ENCODE results near the gene CFAP58. TPM values are rescaled to one million over a fixed set of nuclear protein-coding genes. Genes with fewer than 3 reads are reported as not detected.

CFAP58 gene
- total and polyA plus RNA-seq, 2 of the 13 experiments (the other 11 are each of a cell fraction or from before 2014, with no cell fraction given): 0.03 TPM; not detected in 1

GRCh38 chr10:104337985-104338735 is 15.5 kb upstream of the CFAP58 start, which contains the start of gene ITPRIP (continued):
- no peak for TF ChIP-seq ZNF432 (CRISPR knock-in tag; IDR thresholded peaks at IDR 0.05; ENCODE audit: borderline replicate concordance)
- no peak for TF ChIP-seq SAFB2 (CRISPR knock-in tag; IDR thresholded peaks at IDR 0.05; ENCODE audit: borderline replicate concordance, low read depth)
- no peak for TF ChIP-seq ZSCAN30 (CRISPR knock-in tag; IDR thresholded peaks at IDR 0.05)
- no peak for TF ChIP-seq ZMAT5 (CRISPR knock-in tag; IDR thresholded peaks at IDR 0.05; ENCODE audit: borderline replicate concordance, low read depth)
- no peak for TF ChIP-seq AFF4 (CRISPR knock-in tag; IDR thresholded peaks at IDR 0.05)
- no peak for TF ChIP-seq PTBP1 (IDR thresholded peaks at IDR 0.05; ENCODE audit: low read depth, low read length, poor library complexity, severe bottlenecking)
- no peak for TF ChIP-seq ZKSCAN1 (IDR thresholded peaks at IDR 0.05; ENCODE audit: low read length)
- TF ChIP-seq DNMT1 (CRISPR knock-in tag; IDR thresholded peaks at IDR 0.05): peak; percentile 53; the same call in 1 of the 2 replicates
- TF ChIP-seq KMT2B (CRISPR knock-in tag; IDR thresholded peaks at IDR 0.05): no peak
- no peak for TF ChIP-seq HNRNPH1 (optimal IDR thresholded peaks at IDR 0.05; ENCODE audit: low read depth, low read length)
- TF ChIP-seq ZNF639 (CRISPR knock-in tag; conservative IDR thresholded peaks at IDR 0.05): no peak
- TF ChIP-seq TSC22D2 (CRISPR knock-in tag; IDR thresholded peaks at IDR 0.05; ENCODE audit: borderline replicate concordance): no peak
- TF ChIP-seq ZBTB34 (CRISPR knock-in tag; IDR thresholded peaks at IDR 0.05): 0 out of 2 replicates have a peak, but pooled peaks have one; percentile 71
- no peak; the same call in 1 of the 2 replicates for TF ChIP-seq ETV5 (CRISPR knock-in tag; IDR thresholded peaks at IDR 0.05; ENCODE audit: borderline replicate concordance)
- TF ChIP-seq PHF5A (CRISPR knock-in tag; IDR thresholded peaks at IDR 0.05; ENCODE audit: low read depth, unreplicated experiment): no peak
- TF ChIP-seq ZIK1 (CRISPR knock-in tag; IDR thresholded peaks at IDR 0.05; ENCODE audit: borderline replicate concordance, low read depth): 0 out of 2 replicates have a peak, but pooled peaks have one; percentile 53
- TF ChIP-seq CSRNP2 (CRISPR knock-in tag; conservative IDR thresholded peaks at IDR 0.05; ENCODE audit: low read depth): no peak
- no peak for TF ChIP-seq ZNF296 (CRISPR knock-in tag; conservative IDR thresholded peaks at IDR 0.05)
- TF ChIP-seq ZFX (CRISPR knock-in tag; IDR thresholded peaks at IDR 0.05; ENCODE audit: low read depth): peak; percentile 75
- TF ChIP-seq FOXA1 (IDR thresholded peaks at IDR 0.05): no peak
- TF ChIP-seq FOXA1 (CRISPR knock-in tag; IDR thresholded peaks at IDR 0.05): no peak
